Embryonic facial prominence (tissue), 1 donor: ENCODE results near the gene ZNF770.
"Not testable (repeated sequence)": the region's sequence is repeated elsewhere in the genome, so short reads cannot be mapped to it uniquely, and the experiment has no call there.

Experiments used
- DNase-seq: peaks from one replicate; pipeline ENCODE4 v3.0.0-alpha.2; 2016; ENCODE audit errors: extremely low spot score

ZNF770 gene

DNA sequence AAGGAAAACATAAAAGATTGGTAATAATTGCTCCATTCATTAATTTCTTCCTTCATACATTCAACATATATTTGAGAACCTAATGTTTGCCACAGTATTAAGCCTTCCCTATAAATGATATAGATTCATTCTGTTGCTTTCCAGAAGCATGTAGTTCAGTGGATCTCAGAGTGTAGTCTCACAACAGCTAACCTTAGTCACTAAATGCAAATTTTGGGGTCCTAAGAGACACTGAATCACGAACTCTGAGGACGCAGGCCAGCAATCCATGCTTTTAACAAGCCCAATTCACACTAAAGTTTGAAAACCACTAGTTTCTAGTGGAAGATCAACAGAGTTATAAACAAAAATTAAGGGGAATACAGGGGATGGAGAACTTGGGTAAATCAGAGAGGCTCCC, 11.3 kb downstream of the ZNF770 start:
- no peak for DNase-seq

DNA sequence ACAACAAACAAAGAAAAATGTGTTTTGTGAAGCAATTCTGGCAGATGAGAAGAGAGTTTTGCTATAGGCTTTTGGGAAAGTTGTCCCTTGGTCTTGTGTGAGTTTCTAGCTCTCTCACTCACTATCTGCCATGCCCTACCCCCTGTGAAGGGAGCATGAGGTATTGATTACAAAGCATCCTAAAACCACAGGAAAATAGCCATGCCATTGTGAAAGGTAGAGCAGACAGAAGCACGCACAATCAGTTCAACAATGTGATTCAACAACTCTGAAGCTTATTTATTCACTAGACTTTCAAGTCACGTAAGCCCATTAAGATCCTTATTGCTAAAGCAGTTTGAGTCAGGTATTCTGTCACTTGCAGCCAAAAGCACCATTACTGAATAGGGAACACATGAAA, 12.0 kb downstream of the ZNF770 start:
- DNase-seq: no peak

DNA sequence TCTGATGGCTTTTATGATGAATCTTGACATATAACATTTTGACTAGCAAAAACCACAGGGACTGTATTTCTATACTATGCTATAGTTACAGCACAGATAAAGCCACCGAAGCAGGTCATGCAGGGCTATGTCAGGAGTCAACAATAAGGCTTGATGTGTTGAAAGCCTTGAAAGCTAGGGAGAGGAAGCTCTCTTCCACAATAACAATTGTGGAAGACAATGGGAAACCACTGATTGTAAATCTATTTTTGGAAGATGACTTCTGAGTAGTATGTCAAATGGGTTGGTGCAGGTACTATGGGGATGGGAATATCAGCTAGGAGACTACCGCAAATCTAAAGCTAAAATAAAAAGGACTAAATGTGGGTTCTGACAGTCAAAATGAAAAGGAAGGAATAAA, 14.6 kb downstream of the ZNF770 start:
- DNase-seq: no peak

DNA sequence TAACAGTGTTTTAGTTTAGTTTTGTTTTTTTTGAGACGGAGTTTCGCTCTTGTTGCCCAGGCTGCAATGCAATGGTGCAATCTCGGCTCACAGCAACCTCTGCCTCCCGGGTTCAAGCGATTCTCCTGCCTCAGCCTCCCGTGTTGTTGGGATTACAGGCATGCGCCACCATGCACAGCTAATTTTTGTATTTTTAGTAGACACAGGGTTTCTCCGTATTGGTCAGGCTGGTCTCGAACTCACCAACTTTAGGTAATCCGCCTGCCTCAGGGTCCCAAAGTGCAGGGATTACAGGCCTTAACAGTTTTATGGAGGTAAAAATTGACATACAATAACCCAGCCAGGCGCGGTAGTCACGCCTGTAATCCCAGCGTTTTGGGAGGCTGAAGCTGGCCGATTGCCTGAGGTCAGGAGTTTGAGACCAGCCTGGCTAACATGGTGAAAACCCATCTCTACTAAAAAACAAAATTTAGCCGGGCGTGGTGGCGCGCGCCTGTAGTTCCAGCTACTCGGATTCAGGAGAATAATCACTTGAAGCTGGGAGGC, 17.9 kb downstream of the ZNF770 start:
- DNase-seq: not testable (repeated sequence)

DNA sequence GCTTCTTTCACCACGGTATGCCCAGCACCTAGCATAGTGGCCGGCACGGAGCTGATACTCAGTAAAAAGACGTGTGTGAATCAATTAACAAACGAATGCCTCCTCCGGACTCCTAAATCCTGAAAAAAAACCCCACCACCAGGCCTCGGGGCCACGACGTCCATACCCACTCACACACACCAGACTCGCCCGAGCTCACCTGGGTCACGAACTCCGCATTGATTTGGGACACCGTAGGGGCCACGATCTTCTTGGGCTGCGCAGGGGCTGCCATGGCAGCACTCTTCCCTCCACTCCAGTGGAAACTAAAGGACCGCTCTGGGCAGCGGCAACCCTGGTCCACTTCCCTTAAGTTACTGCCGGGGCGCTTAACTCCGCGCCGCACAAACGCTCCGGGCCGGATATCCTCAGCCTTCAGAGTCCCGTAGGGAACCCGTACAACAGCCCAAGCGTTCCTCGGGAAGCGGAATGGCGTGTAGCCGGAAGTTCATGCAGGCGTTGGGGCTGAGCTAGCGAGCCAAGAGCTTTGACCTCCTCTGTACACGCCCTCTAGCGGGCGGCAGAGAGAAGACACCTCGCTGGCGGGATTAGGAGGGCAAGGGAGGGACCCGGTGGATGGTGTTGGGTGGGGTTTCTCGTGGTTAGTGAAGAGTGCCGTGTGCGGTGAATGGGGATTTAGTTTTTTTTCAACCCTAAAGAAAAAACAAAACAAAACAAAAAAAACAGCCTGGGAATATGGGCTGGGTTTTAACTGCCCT, 18.6 kb downstream of the ZNF770 start, which contains the start of gene AQR:
Gene AQR (minus strand): TSS at position 403 of the 758 bp plus-strand sequence. CDS start 129 bp downstream, at position 274.
- peak; percentile 94 for DNase-seq

DNA sequence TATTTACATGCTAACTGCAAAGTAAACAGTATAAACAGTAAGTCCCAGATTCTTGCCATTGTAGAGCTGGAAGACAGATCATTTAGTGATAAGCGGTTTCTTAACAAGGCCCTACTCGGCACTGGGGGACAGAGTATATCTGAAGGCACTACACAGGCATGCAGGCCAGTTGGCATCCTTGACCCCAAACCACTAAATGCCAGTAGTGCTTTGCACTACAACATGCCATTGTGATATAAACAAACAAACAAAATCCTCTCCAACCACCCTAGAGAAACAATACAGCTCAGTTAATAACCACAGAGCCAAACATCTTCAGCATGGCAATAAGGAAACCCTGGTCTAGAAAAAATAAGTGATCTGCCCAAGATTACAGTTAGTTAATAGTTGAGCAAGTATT, 23.8 kb downstream of the ZNF770 start:
- no peak for DNase-seq

DNA sequence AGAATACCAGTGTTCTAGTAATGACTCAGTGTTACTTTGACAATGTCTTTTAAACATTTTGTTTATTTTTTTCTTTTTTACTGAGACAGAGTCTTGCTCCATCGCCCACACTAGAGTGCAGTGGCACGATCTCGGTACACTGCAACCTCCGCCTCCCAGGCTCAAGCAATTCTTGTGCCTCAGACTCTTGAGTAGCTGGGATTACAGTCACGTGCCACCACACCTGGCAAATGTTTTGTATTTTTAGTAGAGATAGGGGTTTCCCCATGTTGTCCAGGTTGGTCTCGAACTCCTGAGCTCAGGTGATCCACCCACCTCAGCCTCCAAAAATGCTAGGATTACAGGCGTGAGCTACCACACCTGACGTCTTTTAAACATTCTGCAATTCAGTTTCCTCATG, 34.2 kb downstream of the ZNF770 start:
- no peak for DNase-seq

DNA sequence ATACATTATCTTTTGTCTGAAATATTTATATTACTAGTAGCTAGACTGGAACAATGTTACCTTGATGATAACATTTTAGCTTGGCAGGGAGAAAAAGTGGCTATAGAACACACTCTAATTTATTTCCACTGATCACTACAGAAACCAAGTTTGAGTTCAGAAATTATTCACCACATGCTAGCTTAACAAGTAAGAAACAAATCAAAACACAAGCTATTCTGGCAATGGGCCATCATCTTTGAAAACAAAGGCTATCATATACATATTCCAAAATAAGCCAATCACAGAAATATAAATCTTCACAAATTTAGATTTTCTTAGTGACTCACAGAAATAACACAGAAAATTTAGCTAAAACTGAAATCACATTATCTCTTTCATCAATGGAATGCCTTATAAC, 35.6 kb downstream of the ZNF770 start:
- DNase-seq: no peak

DNA sequence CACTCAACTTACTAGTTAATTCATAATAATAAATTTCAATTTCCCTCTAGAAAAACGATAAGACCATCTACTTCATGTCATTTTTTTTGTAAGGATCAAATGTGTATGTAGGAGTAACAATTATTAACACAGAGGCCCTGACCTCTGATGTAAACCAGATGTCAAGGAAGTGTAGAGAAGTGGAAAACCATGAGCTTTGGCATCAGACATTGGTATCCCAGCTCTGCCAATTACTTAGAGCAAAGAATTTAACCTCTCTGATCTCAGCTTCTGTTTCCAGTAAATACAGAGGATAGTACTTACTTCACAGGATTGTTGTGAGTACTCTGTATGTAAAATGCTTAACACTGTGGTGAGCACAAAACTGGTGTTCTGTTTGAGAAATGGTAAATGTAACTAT, 36.1 kb downstream of the ZNF770 start:
- no peak for DNase-seq

DNA sequence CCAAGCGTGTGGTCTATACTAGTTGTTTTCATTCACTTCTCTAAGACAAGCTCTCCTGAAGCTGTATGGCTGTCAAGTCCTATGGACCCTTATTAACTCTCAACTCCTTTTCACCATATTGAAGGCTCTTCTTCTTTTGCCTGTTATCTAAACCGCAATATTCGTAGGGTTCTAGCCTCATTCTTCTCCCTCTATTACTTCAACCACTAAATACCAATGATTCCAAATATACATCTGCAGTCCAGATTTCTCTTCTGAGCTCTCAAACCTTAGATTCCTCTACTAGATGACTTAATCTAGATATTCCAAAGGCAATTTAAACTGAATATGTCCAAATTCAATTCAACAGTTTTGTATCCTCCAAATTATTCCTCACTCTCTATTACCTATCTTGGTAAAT, 43.2 kb downstream of the ZNF770 start:
- DNase-seq: no peak

DNA sequence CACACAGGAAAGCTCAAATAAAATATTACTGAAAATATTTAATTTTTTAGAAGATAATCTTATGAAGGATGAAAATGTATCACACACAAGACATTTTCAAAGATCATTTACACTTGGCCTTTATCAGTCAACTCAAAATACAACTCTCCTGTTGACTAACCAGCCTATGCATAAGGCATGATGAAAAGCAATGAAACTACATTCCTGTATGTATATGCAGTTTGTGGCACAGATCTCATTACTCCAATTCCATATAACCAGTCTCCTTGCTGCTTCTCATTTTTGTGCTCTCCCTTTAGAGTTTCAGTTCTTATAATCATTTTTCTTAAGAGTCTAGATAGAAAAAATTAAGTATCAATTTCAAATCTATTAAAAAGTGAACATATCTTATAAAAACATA, 44.4 kb downstream of the ZNF770 start:
- no peak for DNase-seq

DNA sequence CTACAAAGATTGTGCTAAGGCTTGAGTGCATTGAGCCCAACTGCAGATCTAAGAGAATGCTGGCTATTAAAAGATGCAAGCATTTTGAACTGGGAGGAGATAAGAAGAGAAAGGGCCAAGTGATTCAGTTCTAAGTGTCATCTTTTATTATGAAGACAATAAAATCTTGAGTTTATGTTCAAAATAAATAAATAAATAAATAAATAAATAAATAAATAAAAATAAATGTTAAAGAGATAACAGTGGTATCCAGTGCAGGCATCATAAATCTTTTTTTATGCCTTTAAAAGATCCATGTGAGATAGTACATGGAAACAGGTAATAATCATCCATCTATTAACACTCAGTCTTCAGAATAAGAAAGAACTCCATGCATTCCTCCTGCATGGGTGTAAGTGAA, 44.8 kb downstream of the ZNF770 start:
- not testable (repeated sequence) for DNase-seq

DNA sequence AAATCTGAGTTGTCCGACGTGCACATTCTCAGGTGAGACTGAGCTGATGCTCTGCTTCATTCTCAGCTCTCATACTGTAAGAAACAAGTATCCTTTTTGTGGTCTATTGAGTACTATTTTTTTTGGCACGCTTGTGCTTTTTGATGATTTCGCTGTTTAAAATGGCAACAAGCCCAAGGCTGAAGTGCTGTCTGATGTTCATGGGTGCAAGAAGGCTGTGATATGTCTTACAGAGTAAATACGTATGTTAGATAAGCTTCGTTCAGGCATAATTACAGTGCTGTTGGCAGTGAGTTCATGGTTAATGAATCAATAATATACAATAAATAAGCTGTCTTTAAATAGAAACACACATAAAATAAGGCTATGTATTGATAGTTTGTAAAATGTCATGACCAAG, 45.7 kb downstream of the ZNF770 start:
- no peak for DNase-seq

DNA sequence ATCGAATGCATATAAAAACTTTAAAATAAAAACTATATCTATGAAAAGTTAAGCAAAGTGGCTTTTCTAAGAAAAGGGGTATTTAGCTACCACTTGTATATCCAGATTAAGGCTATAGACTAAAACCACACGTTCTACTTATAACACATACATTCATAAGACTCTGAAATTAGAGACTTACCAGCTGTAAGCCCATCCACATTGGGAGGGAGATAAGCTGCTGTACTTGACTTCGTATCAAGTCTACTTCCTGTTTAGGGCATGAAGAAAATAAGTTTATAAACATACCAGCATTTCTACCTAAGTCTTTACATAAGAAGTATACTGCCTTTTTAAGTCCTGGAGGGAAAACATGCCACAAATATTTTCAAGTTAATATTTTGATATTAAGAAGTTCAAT, 46.3 kb downstream of the ZNF770 start:
- no peak for DNase-seq

DNA sequence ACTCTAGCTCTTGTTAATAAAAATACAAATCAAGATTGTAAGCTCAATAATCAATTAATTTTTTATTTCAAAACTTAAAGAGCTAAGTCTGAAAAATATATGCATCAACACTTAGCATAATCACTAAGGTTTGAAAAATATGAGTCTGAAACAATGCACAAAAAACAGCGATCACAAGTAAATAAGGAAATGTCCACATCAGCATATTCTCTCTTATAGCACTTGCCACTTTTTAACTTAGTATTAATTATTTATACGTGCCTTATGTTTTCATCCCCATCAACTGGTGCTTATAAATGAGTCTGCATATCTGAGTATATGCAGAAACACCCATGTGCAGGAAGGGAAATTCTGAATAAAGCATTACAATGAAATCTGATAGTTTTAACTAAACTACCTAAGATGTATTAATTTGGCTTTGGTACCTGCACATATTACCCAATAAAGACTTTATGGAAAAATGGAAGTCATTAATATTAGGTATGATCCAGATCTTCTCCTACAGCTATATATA, 46.8 kb downstream of the ZNF770 start:
- DNase-seq: no peak

DNA sequence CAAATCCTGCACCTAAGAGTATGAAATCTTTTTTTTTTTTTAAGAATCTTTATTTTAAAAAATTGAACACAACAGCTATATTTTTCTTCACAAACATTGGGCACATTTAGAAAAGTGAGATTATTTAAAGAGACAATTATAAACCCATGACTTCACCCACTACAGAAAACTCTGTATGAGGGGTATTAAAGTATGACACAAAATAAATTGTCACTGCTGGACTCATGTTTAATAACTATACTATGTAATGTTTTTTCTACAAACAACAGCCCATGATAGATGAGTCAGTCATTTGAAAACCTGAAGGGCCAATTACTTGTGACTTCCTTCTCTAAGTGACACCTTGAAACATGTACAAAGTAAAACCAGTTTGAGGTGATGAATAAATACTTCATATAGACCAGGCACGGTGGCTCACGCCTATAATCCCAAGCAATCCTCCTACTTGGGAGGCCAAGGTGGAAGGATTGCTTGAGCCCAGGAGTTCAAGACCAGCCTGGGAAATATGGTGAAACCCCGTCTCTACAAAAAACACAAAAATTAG, 54.6 kb downstream of the ZNF770 start:
- DNase-seq: no peak

DNA sequence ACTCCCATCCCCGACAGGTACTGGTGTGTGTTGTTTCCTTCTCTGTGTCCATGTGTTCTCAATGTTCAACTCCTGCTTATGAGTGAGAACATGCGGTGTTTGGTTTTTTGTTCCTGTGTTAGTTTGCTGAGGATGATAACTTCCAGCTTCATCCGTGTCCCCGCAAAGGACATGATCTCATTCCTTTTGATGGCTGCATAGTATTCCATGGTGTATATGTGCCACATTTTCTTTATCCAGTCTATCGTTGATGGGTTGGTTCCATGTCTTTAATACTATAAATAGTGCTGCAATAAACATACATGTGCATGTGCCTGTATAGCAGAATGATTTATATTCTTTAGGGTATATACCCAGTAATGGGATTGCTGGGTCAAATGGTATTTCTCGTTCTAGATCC, 59.7 kb downstream of the ZNF770 start:
- DNase-seq: not testable (repeated sequence)
